ENCODE measurements around the gene TYRP1.

TYRP1 gene

GRCh38 chr9:12699529-12699928 lies 6.3 kb downstream of the TYRP1 start:
- DNase-seq (ENCODE audit: low spot score), result no peak
- TF ChIP-seq CTCF (IDR thresholded peaks at IDR 0.05; ENCODE audit: borderline replicate concordance, control extremely low read depth, extremely low read depth, insufficient read depth, missing control alignments), result no peak
- in situ Hi-C loops (cut with MboI; ENCODE audit: low sequenced_read_pairs, unreplicated experiment), result no loop called here

- no peak for DNase-seq (ENCODE audit: low spot score)
- in situ Hi-C loops (cut with MboI; ENCODE audit: low sequenced_read_pairs, unreplicated experiment), result no loop called here
- no peak for TF ChIP-seq CTCF (IDR thresholded peaks at IDR 0.05; ENCODE audit: borderline replicate concordance, control extremely low read depth, extremely low read depth, insufficient read depth, missing control alignments)
These were observed 7.9 kb downstream of the TYRP1 start for GRCh38 chr9:12701126-12701525.

GRCh38 chr9:12702160-12702758 lies 9.1 kb downstream of the TYRP1 start:
- in situ Hi-C loops (cut with MboI; ENCODE audit: low sequenced_read_pairs, unreplicated experiment), result no loop called here
- no peak for TF ChIP-seq CTCF (IDR thresholded peaks at IDR 0.05; ENCODE audit: borderline replicate concordance, control extremely low read depth, extremely low read depth, insufficient read depth, missing control alignments)
- no peak for DNase-seq (ENCODE audit: low spot score)

DNA sequence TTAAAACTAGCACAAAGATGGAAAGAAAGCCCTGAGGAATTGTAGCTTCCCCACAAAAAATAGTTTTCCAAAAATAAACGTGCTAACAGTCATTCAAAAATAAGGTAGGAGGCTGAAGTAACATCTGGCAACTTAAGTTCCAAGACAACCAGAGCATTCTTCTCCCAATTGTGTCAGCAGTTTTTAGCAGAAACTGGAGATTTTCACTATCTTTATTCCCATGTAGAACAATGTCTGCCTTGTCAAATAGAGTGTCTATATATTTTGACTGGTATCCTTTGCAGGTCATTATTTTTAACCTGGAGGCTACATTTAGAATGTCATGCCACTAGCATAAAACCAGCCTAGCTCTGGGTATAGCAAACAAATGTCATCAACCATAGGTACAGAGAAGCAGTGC lies 10.8 kb downstream of the TYRP1 start:
- no peak for TF ChIP-seq CTCF (IDR thresholded peaks at IDR 0.05; ENCODE audit: borderline replicate concordance, control extremely low read depth, extremely low read depth, insufficient read depth, missing control alignments)
- in situ Hi-C loops (cut with MboI; ENCODE audit: low sequenced_read_pairs, unreplicated experiment), result no loop called here
- DNase-seq (ENCODE audit: low spot score), result no peak

- DNase-seq (ENCODE audit: low spot score), result no peak
- no peak for TF ChIP-seq CTCF (IDR thresholded peaks at IDR 0.05; ENCODE audit: borderline replicate concordance, control extremely low read depth, extremely low read depth, insufficient read depth, missing control alignments)
These were observed 12.7 kb downstream of the TYRP1 start for GRCh38 chr9:12705738-12706391.

GRCh38 chr9:12708562-12709298 lies 15.5 kb downstream of the TYRP1 start:
- no peak for DNase-seq (ENCODE audit: low spot score)
- in situ Hi-C loops (cut with MboI; ENCODE audit: low sequenced_read_pairs, unreplicated experiment), result no loop called here
- TF ChIP-seq CTCF (IDR thresholded peaks at IDR 0.05; ENCODE audit: borderline replicate concordance, control extremely low read depth, extremely low read depth, insufficient read depth, missing control alignments), result no peak

More at GRCh38 chr9:12705738-12706391, 12.7 kb downstream of the TYRP1 start:
- in situ Hi-C loops (cut with MboI; ENCODE audit: low sequenced_read_pairs, unreplicated experiment), result no loop called here

Data from GM13976 (cell line).